HepG2 (cell line): ENCODE results near the gene HRG. TPM values are rescaled to one million over a fixed set of nuclear protein-coding genes. Genes with fewer than 3 reads are reported as not detected.

ENCODE experiments used
- ATF7-NPFF ChIP-seq: sonication (generic); formaldehyde crosslinking; IDR thresholded peaks from 2 replicates; pipeline ENCODE4 v1.8.1; 2023; ENCODE audit warnings: mild to moderate bottlenecking, low read depth, missing genetic modification reagents, moderate library complexity
- HOXA5 ChIP-seq: sonication (generic); formaldehyde crosslinking; IDR thresholded peaks from 2 replicates; pipeline ENCODE4 v1.4.0; 2020; ENCODE audit warnings: missing genetic modification reagents
- KAT8 ChIP-seq: IDR thresholded peaks from 2 replicates; pipeline ENCODE4 v1.6.1; 2016; ENCODE audit warnings: missing genetic modification reagents, missing compliant biosample characterization
- LCORL ChIP-seq, 2 experiments: fragments of 450-650 bp in 1 of 2; sonication (generic) in 1 of 2; formaldehyde crosslinking in 1 of 2; IDR thresholded peaks; 2 replicates each; pipeline versions ENCODE4 v1.5.0 to v1.6.1; 2017 to 2020; ENCODE audit warnings: antibody characterized with exemption in 1 of 2, missing genetic modification reagents in 1 of 2
- NCOA5 ChIP-seq: sonication (generic); formaldehyde crosslinking; IDR thresholded peaks from 2 replicates; pipeline ENCODE4 v1.4.0; 2020; ENCODE audit warnings: missing genetic modification reagents
- POLR2A ChIP-seq, 2 experiments: IDR thresholded peaks; 2 replicates each; pipeline ENCODE4 v1.6.1; 2011; ENCODE audit warnings: low read depth in 2 of 2, low read length in 2 of 2, mild to moderate bottlenecking in 1 of 2, moderate library complexity in 1 of 2; ENCODE audit not compliant: insufficient read depth in 1 of 2
- SRSF9 ChIP-seq: fragments of 200-400 bp; formaldehyde crosslinking; IDR thresholded peaks from 2 replicates; pipeline ENCODE4 v1.6.1; 2018; ENCODE audit warnings: borderline replicate concordance, mild to moderate bottlenecking, low read depth, low read length; ENCODE audit not compliant: insufficient read depth, poor library complexity, severe bottlenecking
- ZMYM4 ChIP-seq: sonication (generic); formaldehyde crosslinking; IDR thresholded peaks from 2 replicates; pipeline ENCODE4 v1.8.1; 2023; ENCODE audit warnings: mild to moderate bottlenecking, missing genetic modification reagents
- ZNF10 ChIP-seq: sonication (generic); formaldehyde crosslinking; IDR thresholded peaks from 2 replicates; pipeline ENCODE4 v1.4.0; 2020; ENCODE audit warnings: mild to moderate bottlenecking, low read depth, missing genetic modification reagents, borderline replicate concordance
- ZNF616 ChIP-seq: sonication (generic); formaldehyde crosslinking; IDR thresholded peaks from 2 replicates; pipeline ENCODE4 v1.5.0; 2020; ENCODE audit warnings: low read depth, mild to moderate bottlenecking, missing genetic modification reagents
- ZNF672 ChIP-seq: sonication (generic); formaldehyde crosslinking; IDR thresholded peaks from 2 replicates; pipeline ENCODE4 v1.8.1; 2022; ENCODE audit warnings: missing genetic modification reagents
- ZNF713 ChIP-seq: sonication (generic); formaldehyde crosslinking; IDR thresholded peaks from 2 replicates; pipeline ENCODE4 v1.4.0; 2020; ENCODE audit warnings: mild to moderate bottlenecking, missing genetic modification reagents
- ZNF773 ChIP-seq: sonication (generic); formaldehyde crosslinking; IDR thresholded peaks from 2 replicates; pipeline ENCODE4 v1.4.0; 2020; ENCODE audit warnings: missing genetic modification reagents, borderline replicate concordance
- polyA plus RNA-seq, 8 experiments: library from polyadenylated mRNA; depleted of rRNA in 3 of 8; stranded (reverse) in 7 of 8; unstranded in 1 of 8; fragments of >200 nt; fragmentation: Illumina TruSeq in 4 of 8; extraction: Trizol in 4 of 8; gene quantifications; 2 replicates each; pipeline versions ENCODE4 v1.2.1 to v1.2.3, GENCODE V29; 2011 to 2016; ENCODE audit warnings: low read depth in 4 of 8, missing spikeins in 1 of 8, mixed read lengths in 1 of 8; ENCODE audit not compliant: insufficient read depth in 1 of 8
- total RNA-seq, 5 experiments: library from RNA; depleted of rRNA; stranded (reverse); fragments of >200 nt; fragmentation: Illumina TruSeq; extraction: Trizol; gene quantifications; 2 replicates each; pipeline ENCODE4 v1.2.3, GENCODE V29; 2016; ENCODE audit warnings: low read depth in 1 of 5
- TF ChIP-seq, protein P1 (sequence below): sonication (generic); formaldehyde crosslinking; IDR thresholded peaks from 2 replicates; pipeline ENCODE4 v1.5.1; 2020; ENCODE audit warnings: mild to moderate bottlenecking, missing genetic modification reagents, borderline replicate concordance
- TF ChIP-seq, protein P2 (sequence below), 2 experiments: sonication (generic) in 1 of 2; formaldehyde crosslinking in 1 of 2; IDR thresholded peaks; 2 replicates each; pipeline versions ENCODE4 v1.4.0 to v1.6.1; 2018 to 2020; ENCODE audit warnings: missing genetic modification reagents in 2 of 2, borderline replicate concordance in 1 of 2, low read depth in 1 of 2, mild to moderate bottlenecking in 1 of 2, missing biosample characterization in 1 of 2
- TF ChIP-seq, protein P3 (sequence below): sonication (generic); formaldehyde crosslinking; IDR thresholded peaks from 2 replicates; pipeline ENCODE4 v1.4.0; 2020; ENCODE audit warnings: missing genetic modification reagents, borderline replicate concordance

Gene HRG
- total and polyA plus RNA-seq, 2 of the 13 experiments (the other 11 are each of a cell fraction or from before 2014, with no cell fraction given) = 0.09 to 0.11 TPM

DNA sequence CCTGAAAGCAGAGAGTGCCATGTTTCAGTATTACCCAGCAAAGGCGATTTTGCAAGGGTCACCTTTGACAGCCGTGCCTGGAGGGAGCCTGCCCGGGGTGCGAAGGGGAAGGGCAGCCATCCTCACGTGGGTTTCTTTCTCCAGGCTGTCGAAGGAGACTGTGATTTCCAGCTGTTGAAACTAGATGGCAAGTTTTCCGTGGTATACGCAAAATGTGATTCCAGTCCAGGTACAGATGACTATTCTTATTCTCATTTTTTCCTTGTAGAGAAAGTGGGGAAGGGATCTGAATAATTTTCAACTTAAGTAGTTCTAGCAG, 49.6 kb upstream of the HRG start (continued):
- TF ChIP-seq ZNF713 (CRISPR knock-in tag) = no peak
- TF ChIP-seq HOXA5 (CRISPR knock-in tag) = no peak
- TF ChIP-seq ATF7-NPFF (CRISPR knock-in tag) = no peak
- TF ChIP-seq, protein P1, sequence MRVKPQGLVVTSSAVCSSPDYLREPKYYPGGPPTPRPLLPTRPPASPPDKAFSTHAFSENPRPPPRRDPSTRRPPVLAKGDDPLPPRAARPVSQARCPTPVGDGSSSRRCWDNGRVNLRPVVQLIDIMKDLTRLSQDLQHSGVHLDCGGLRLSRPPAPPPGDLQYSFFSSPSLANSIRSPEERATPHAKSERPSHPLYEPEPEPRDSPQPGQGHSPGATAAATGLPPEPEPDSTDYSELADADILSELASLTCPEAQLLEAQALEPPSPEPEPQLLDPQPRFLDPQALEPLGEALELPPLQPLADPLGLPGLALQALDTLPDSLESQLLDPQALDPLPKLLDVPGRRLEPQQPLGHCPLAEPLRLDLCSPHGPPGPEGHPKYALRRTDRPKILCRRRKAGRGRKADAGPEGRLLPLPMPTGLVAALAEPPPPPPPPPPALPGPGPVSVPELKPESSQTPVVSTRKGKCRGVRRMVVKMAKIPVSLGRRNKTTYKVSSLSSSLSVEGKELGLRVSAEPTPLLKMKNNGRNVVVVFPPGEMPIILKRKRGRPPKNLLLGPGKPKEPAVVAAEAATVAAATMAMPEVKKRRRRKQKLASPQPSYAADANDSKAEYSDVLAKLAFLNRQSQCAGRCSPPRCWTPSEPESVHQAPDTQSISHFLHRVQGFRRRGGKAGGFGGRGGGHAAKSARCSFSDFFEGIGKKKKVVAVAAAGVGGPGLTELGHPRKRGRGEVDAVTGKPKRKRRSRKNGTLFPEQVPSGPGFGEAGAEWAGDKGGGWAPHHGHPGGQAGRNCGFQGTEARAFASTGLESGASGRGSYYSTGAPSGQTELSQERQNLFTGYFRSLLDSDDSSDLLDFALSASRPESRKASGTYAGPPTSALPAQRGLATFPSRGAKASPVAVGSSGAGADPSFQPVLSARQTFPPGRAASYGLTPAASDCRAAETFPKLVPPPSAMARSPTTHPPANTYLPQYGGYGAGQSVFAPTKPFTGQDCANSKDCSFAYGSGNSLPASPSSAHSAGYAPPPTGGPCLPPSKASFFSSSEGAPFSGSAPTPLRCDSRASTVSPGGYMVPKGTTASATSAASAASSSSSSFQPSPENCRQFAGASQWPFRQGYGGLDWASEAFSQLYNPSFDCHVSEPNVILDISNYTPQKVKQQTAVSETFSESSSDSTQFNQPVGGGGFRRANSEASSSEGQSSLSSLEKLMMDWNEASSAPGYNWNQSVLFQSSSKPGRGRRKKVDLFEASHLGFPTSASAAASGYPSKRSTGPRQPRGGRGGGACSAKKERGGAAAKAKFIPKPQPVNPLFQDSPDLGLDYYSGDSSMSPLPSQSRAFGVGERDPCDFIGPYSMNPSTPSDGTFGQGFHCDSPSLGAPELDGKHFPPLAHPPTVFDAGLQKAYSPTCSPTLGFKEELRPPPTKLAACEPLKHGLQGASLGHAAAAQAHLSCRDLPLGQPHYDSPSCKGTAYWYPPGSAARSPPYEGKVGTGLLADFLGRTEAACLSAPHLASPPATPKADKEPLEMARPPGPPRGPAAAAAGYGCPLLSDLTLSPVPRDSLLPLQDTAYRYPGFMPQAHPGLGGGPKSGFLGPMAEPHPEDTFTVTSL (CRISPR knock-in tag) = 0 out of 2 replicates have a peak, but pooled peaks have one; percentile 13
- TF ChIP-seq ZNF672 = no peak
- 0 out of 2 replicates have a peak, but pooled peaks have one; percentile 28 for TF ChIP-seq ZNF616
- TF ChIP-seq POLR2A (IDR thresholded peaks at IDR 0.05; ENCODE audit: insufficient read depth in 1 of 2, low read depth in 2 of 2, low read length in 2 of 2) = peak in 1 of 2 experiments; percentile 72; a peak in 1 of 4 replicates
- no peak for TF ChIP-seq ZNF10 (CRISPR knock-in tag)
- TF ChIP-seq, protein P2, sequence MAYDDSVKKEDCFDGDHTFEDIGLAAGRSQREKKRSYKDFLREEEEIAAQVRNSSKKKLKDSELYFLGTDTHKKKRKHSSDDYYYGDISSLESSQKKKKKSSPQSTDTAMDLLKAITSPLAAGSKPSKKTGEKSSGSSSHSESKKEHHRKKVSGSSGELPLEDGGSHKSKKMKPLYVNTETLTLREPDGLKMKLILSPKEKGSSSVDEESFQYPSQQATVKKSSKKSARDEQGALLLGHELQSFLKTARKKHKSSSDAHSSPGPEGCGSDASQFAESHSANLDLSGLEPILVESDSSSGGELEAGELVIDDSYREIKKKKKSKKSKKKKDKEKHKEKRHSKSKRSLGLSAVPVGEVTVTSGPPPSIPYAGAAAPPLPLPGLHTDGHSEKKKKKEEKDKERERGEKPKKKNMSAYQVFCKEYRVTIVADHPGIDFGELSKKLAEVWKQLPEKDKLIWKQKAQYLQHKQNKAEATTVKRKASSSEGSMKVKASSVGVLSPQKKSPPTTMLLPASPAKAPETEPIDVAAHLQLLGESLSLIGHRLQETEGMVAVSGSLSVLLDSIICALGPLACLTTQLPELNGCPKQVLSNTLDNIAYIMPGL (CRISPR knock-in tag; IDR thresholded peaks at IDR 0.05; ENCODE audit: borderline replicate concordance in 1 of 2, low read depth in 1 of 2) = no peak
- TF ChIP-seq NCOA5 (CRISPR knock-in tag) = peak; percentile 19; the same call in 1 of the 2 replicates
- TF ChIP-seq SRSF9 = no peak
- no peak for TF ChIP-seq LCORL (IDR thresholded peaks at IDR 0.05)
- TF ChIP-seq LCORL (CRISPR knock-in tag; IDR thresholded peaks at IDR 0.05) = peak; percentile 5; the same call in 1 of the 2 replicates
- no peak for TF ChIP-seq ZNF773
- TF ChIP-seq ZMYM4 = no peak
- no peak for TF ChIP-seq KAT8
- TF ChIP-seq, protein P3, sequence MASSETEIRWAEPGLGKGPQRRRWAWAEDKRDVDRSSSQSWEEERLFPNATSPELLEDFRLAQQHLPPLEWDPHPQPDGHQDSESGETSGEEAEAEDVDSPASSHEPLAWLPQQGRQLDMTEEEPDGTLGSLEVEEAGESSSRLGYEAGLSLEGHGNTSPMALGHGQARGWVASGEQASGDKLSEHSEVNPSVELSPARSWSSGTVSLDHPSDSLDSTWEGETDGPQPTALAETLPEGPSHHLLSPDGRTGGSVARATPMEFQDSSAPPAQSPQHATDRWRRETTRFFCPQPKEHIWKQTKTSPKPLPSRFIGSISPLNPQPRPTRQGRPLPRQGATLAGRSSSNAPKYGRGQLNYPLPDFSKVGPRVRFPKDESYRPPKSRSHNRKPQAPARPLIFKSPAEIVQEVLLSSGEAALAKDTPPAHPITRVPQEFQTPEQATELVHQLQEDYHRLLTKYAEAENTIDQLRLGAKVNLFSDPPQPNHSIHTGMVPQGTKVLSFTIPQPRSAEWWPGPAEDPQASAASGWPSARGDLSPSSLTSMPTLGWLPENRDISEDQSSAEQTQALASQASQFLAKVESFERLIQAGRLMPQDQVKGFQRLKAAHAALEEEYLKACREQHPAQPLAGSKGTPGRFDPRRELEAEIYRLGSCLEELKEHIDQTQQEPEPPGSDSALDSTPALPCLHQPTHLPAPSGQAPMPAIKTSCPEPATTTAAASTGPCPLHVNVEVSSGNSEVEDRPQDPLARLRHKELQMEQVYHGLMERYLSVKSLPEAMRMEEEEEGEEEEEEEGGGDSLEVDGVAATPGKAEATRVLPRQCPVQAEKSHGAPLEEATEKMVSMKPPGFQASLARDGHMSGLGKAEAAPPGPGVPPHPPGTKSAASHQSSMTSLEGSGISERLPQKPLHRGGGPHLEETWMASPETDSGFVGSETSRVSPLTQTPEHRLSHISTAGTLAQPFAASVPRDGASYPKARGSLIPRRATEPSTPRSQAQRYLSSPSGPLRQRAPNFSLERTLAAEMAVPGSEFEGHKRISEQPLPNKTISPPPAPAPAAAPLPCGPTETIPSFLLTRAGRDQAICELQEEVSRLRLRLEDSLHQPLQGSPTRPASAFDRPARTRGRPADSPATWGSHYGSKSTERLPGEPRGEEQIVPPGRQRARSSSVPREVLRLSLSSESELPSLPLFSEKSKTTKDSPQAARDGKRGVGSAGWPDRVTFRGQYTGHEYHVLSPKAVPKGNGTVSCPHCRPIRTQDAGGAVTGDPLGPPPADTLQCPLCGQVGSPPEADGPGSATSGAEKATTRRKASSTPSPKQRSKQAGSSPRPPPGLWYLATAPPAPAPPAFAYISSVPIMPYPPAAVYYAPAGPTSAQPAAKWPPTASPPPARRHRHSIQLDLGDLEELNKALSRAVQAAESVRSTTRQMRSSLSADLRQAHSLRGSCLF (CRISPR knock-in tag) = no peak
